ENCODE data around the gene LETMD1.

Gene LETMD1

GRCh38 chr12:51025836-51026638 is 22.1 kb upstream of the LETMD1 start, which contains the start of gene SLC11A2:
TSS of gene SLC11A2 (minus strand) at chr12:51026384. CDS start at chr12:51010728, 15,656 bp downstream.
- peak; percentile 98 for DNase-seq

DNA sequence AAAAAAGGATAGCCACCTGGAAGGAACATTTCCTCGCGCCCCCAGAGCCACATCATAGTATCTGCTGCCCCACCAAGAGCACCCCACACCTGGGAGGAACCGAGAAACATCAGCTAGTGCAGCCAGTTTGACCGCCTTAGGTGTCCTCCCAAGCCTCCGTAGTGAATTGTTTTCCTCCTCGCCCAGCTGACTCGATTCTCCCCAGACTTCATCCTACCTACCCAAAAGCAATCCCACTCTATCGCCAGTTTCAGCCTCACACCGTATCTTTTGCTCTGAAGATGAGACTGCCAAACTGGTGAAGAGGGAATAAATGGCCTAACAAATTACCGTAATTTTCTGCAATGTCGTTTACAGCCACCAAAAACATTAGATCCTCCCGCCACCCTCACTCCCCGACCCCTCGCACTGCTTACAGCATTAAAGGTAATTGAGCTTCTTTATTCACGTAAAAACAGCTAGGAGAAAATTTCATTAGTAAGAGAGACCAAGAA is 20.7 kb upstream of the LETMD1 start:
- DNase-seq = no peak

- peak; percentile 93 for DNase-seq
Measured at GRCh38 chr12:51028126-51028812, 19.9 kb upstream of the LETMD1 start.

- no peak for DNase-seq
Measured at GRCh38 chr12:51028813-51029150, 19.3 kb upstream of the LETMD1 start.

- DNase-seq = no peak
Measured at GRCh38 chr12:51033048-51033447, 15.1 kb upstream of the LETMD1 start.

DNA sequence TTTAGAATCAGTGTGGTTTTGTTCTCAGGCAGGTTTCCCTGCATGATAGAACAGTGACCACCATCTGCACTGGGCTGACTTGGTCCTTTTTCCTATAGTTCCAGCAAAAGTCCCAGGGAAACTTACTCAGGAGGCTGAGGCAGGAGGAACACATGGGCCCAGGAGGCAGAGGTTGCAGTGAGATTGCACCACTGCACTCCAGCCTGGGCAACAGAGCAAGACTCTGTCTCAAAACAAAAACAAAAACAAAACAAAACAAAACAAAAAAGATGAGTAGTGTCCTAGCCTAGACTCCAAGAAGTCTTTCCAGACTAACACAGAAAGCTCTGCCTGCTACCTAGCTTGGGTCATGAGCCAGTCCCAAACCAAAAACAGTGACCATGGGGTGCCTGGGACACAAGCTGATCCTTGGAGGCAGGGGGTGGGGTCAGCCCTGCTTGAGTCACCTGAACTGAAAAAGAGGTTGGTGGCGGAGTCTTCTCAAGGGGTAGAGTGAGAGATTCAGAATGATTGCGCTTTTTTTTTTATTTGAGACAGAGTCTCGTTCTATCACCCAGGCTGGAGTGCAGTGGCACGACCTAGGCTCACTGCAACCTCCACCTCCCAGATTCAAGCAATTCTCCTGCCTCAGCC is 14.6 kb upstream of the LETMD1 start:
- no peak for DNase-seq

DNA sequence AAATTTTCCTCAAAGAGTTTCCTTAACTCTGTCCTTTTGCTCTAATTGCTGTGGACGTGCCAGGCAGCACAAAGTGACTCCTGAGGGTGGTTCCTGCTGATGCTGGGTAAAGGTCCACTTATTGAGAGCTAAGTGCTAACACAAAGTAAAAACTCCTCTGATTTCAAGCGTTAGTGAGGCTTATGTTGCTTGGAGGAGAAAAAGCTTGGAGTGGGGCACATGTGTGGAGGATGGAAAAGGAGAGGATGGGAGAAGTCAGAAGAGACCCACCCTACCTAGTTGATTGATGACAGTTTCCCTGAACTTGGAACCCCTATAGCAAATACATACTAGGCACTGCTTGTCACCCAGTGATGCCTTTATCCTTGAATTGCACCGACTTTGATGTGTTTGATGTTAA is 11.8 kb upstream of the LETMD1 start:
- DNase-seq = no peak

DNA sequence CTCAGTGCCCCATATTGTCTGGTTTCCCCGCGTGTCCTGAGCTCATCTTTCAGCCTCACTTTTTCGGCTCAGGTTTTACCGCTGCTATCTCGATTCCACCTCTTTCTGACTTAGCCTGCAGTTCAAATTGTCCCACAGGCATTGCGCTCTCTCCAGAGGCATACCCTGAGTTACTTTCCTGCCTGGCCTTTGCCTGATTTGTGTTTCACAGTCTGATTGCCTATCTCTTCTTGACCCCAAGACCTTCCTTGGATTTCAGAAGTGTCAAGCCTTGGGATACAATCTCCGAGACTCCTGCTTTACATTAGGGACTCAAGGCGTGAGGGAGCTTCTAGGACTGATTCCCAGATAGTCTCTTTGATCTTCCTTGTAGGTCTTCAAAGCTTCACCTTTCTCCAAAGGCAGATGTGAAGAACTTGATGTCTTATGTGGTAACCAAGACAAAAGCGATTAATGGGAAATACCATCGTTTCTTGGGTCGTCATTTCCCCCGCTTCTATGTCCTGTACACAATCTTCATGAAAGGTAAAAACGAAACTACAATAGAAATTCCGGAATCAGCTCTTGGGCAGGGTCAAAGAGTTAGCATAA is 629 bp downstream of the LETMD1 start:
- peak; percentile 15 for DNase-seq

DNA sequence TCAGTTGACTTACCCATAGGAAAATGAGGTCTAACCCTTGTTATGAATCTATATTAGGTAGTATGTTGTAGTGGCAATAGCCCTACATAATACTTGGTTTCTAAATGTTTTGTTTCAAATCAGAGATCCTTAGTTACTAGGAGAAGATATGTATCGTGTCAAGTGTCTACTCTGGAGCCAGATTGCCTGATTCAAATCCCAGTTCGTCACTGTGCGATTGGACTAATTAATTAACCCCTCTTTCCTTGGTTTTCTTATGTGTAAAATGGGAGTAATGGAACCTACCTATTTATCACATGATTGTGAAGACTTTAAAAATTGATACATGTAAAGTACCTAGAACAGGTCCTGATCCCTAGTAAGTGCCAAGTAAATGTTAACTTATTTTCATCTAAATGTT is 1.4 kb downstream of the LETMD1 start:
- DNase-seq = no peak

GRCh38 chr12:51051787-51052186 is 3.7 kb downstream of the LETMD1 start:
- peak; percentile 59 for DNase-seq

DNA sequence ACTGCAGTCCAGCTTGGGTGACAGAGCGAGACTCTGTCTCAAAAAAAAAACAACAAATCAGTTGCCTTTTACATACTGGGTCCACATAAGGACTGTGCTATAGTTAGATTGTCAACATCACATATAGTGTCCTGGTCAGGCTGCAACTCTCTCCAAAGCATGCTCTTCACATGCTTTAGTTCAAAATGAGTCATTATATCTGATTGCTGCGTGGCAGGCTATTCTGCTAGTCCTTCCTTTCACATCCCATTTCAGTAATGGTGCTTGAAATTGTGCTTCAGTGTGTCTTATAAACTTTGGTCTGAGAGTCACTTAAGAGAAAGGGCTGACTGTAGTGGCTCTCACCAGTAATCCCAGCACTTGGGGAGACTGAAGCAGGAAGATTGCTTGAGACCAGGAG is 6.9 kb downstream of the LETMD1 start:
- DNase-seq = no peak

DNA sequence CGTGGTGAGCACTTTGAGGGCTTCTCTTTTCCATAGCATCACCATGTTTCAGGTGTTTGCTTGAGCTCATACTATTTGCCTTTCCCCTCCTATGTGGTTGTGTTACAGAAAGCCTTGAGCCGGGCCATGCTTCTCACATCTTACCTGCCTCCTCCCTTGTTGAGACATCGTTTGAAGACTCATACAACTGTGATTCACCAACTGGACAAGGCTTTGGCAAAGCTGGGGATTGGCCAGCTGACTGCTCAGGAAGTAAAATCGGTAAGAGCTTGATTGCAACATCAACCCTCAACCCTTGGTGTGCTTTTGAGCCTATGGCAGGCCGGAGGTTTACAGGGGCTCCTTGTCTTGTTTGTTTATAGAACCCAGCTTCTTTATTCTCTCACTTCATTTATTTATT is 8.1 kb downstream of the LETMD1 start:
- peak; percentile 52 for DNase-seq

DNA sequence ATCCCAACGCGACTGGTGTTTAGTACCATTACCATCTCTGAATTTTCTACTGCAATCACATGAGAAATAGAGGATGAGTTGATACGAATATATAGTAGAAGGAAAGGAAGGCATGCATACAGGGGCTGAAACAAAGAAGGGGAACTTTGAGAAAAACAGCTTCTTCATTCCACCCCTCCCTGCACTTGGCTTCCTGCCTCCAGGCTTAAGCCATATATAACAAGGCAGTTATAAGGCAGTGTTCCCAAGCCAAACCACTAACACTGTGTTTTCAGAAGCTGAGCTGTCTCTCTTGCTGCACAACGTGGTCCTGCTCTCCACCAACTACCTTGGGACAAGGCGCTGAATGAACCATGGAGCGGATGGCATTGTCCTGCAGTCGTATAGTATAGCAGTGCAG is 11.0 kb downstream of the LETMD1 start:
- no peak for DNase-seq

GRCh38 chr12:51062631-51063397 is 14.7 kb downstream of the LETMD1 start:
- no peak for DNase-seq

DNA sequence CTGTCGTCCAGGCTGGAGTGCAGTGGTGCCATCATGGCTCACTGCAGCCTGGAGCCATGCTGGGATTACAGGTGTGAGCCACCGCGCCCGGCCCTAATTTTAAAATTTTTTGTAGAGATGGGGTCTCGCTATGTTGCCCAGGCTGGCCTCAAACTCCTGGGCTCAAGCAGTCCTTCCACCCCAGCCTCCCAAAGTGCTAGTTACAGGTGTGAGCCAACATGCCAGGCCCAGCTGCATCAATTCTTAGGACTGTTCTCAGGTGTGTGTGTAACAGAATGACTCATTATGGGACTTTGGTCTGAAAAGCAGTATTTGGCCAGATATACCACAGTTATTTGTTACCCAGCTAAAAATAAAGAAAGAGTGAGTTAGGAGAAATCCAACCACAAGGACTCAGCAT is 17.4 kb downstream of the LETMD1 start:
- DNase-seq = no peak

GRCh38 chr12:51067229-51067628 is 19.1 kb downstream of the LETMD1 start:
- DNase-seq = no peak

GRCh38 chr12:51067771-51068170 is 19.6 kb downstream of the LETMD1 start:
- no peak for DNase-seq

- DNase-seq = no peak
Measured at GRCh38 chr12:51070004-51070403, 21.9 kb downstream of the LETMD1 start.

DNA sequence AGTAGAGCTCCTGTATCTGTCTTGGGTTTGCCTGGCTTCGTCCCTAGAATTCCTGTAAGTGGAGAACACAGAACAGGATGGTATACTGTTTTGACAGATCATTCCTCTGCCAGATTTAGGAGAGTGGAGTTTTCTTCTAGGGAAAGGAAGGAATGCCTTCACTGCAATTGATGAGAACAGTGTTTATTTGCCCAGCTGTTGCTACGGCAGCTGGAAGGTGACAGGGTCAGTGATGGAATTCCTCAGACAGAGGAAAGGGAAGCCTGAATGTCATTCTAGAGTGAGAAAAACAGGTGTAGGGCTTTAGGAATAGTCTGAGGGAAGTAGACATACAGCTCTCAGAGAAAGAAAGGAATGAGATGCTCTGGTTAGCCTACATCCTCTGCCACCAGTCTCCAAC is 23.5 kb downstream of the LETMD1 start:
- DNase-seq = no peak

DNA sequence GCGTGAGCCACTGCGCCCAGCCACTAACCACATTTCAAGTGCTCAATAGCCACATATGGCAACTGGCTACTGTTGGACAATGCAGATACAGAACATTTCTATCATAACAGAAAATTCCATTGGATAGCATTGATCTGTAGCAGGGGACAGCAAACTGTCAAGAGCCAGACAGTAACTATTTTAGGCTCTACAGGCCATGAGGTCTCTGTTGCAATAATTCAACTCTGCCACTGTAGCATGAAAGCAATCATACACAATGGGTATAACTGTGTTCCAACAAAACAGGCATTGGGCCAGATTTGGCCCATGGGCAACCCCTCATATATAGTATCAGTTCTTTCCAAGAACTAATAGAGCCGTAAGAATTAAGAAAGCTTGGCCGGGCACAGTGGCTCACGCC is 27.3 kb downstream of the LETMD1 start:
- DNase-seq = no peak

GRCh38 chr12:51076236-51076930 is 28.3 kb downstream of the LETMD1 start:
- peak; percentile 43 for DNase-seq

GRCh38 chr12:51077930-51078329 is 29.8 kb downstream of the LETMD1 start:
- DNase-seq = no peak

All from hematopoietic multipotent progenitor cell treated with erythropoietin and hydrocortisone succinate and interleukin-3 and kit ligand, for 4 days (in vitro differentiated cells).